Aorta (tissue), 5 donors: ENCODE measurements around the gene TMEM170A. TPM values are rescaled to one million over a fixed set of nuclear protein-coding genes. Genes with fewer than 3 reads are reported as not detected.
"Not testable (repeated sequence)": the region's sequence is repeated elsewhere in the genome, so short reads cannot be mapped to it uniquely, and the experiment has no call there.

ENCODE experiments used
- ATAC-seq: fragments of 200-7000 bp; cut with Tn5 transposase; one replicate; pipeline ENCODE4 v1.9.1; 2022; ENCODE audit warnings: moderate library complexity; ENCODE audit not compliant: low FRiP score
- DNase-seq, 2 donors: peaks; one replicate each; pipeline ENCODE4 v3.0.0-alpha.2; 2020
- H3K27ac ChIP-seq, 2 donors: one replicate each; pipeline ENCODE4 v1.5.1; 2013; ENCODE audit warnings: low read length in 2 of 2, mild to moderate bottlenecking in 2 of 2, moderate library complexity in 2 of 2, control low read depth in 1 of 2, inconsistent platforms in 1 of 2, low read depth in 1 of 2
- H3K27me3 ChIP-seq, 2 donors: one replicate each; pipeline ENCODE4 v1.6.1; 2013; ENCODE audit warnings: control low read depth in 1 of 2, low read length in 1 of 2, mild to moderate bottlenecking in 1 of 2, moderate library complexity in 1 of 2; ENCODE audit not compliant: insufficient read depth in 2 of 2, control insufficient read depth in 1 of 2
- H3K36me3 ChIP-seq, 2 donors: one replicate each; pipeline ENCODE4 v1.6.1; 2013; ENCODE audit warnings: control low read depth in 1 of 2, low read length in 1 of 2, mild to moderate bottlenecking in 1 of 2; ENCODE audit not compliant: insufficient read depth in 2 of 2, control insufficient read depth in 1 of 2
- H3K4me1 ChIP-seq, 2 donors: one replicate each; pipeline ENCODE4 v1.6.1; 2013; ENCODE audit warnings: low read length in 2 of 2, control low read depth in 1 of 2, mild to moderate bottlenecking in 1 of 2, moderate library complexity in 1 of 2; ENCODE audit not compliant: insufficient read depth in 2 of 2, control insufficient read depth in 1 of 2
- H3K4me3 ChIP-seq, 2 donors: one replicate each; pipeline ENCODE4 v1.5.1; 2013; ENCODE audit warnings: low read length in 2 of 2, control low read depth in 1 of 2, mild to moderate bottlenecking in 1 of 2
- H3K9me3 ChIP-seq: one replicate; pipeline ENCODE4 v1.6.1; 2013; ENCODE audit warnings: mild to moderate bottlenecking, low read length; ENCODE audit not compliant: control insufficient read depth
- WGBS, 2 donors: extraction: QIAGEN DNeasy Blood & Tissue Kit; methylation state at CpG; one replicate each; pipeline ENCODE4 v1.1.7; 2013; 5-methylcytosine and 5-hydroxymethylcytosine counted together
- intact Hi-C, 2 donors: fragments of 100-400 bp; cut with DNase I; formaldehyde crosslinking; loops; one replicate each; pipeline versions ENCODE4 v1.14.2 to v1.15.0; 2022
- long read RNA-seq, 2 donors: library from polyadenylated mRNA; unstranded; transcript quantifications; one replicate each; pipeline ENCODE4 v2.0.0, GENCODE V29; 2020 to 2021
- polyA plus RNA-seq, 2 donors: library from polyadenylated mRNA; stranded (reverse); fragments of 200-250 nt; gene quantifications; one replicate each; pipeline ENCODE4 v1.2.3, GENCODE V29; 2013
- total RNA-seq, 2 donors: library from RNA; stranded (reverse); fragmentation: NEBNext Ultra II Directional; extraction: Animal tissue kit (Norgen Biotek cat#: 25700); gene quantifications; one replicate each; pipeline ENCODE4 v1.2.1, GENCODE V29; 2021
- donor health status: healthy with polysubstance abuse.
- donor health status: Bipolar disorder and iron deficiency.
- donor health status: DM: no; HTN: no; CAD: no.
- donor health status: DM: no; HTN: no; CAD: no.
- donor health status: DM: yes; HTN: yes; CAD: no.

Gene TMEM170A
- total RNA-seq = 10 to 100 TPM; 20.5 to 21.5 TPM
- 1 to 10 TPM; 4.2 to 5.6 TPM for polyA plus RNA-seq
- long read RNA-seq, donor 1, full-length matches to known transcripts = 10 of 19 reads
- long read RNA-seq, donor 1, partial matches to known transcripts = 1 of 19 reads
- long read RNA-seq, donor 1, other reads (novel, unspliced or antisense) = 8 of 19 reads
- long read RNA-seq, donor 2, partial matches to known transcripts = 0 of 10 reads
- long read RNA-seq, donor 2, other reads (novel, unspliced or antisense) = 4 of 10 reads

- Histone ChIP-seq H3K4me1 (no peaks in the 10 kb centered on the region), H3K36me3 (no peaks in the 10 kb centered on the region), H3K27ac (peak within 1 kb of the TSS; percentile 19 to 57), H3K4me3 (peak within 1 kb of the TSS; percentile 51 to 78), H3K9me3 (no peaks in the 10 kb centered on the region), H3K27me3 (no peaks in the 10 kb centered on the region)
- ATAC-seq (peak; percentile 99), DNase-seq (peak; percentile 100)
- WGBS, 2 donors = 0% methylated on average over 55 to 89 of the region's 89 CpGs
- intact Hi-C loops = loop anchor here in 1 of 2 donors (1.0 to 2.0 kb wide), 2 partner anchors 32 to 265 kb away; partner anchors contain the start of gene CFDP1
These were observed at the start of gene TMEM170A for GRCh38 chr16:75464122-75464918. Gene TMEM170A, minus strand, starts transcription at chr16:75464689. Its CDS starts 89 bp downstream, at chr16:75464600.

DNA sequence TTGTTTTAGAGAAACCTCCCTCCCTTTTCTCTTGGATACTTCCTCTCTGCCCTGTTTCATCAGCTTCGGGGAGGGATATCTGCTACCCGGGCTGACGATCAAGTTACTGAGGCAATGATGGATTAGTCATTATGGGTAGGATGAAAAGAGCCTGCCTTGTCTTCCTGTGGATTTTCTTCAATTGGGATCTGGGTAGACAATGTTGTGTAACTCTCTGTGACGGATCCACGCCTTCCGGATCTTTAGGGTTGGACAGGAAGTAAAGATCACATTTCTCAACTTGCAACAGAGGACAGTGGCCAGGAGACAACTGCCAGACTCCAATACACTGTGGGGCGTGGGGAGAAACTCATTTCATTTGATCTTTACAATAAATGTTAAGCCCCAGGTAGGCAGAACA lies 42.1 kb upstream of the TMEM170A start:
- Histone ChIP-seq H3K27ac (no peak overlapping the region), H3K9me3 (no peaks in the 10 kb centered on the region), H3K4me1 (no peaks in the 10 kb centered on the region), H3K36me3 (no peaks in the 10 kb centered on the region), H3K4me3 (no peak overlapping the region), H3K27me3 (no peaks in the 10 kb centered on the region)
- ATAC-seq (peak; percentile 58), DNase-seq (no peak)
- WGBS, 2 donors = 74 to 82% methylated on average over 7 of the region's 7 CpGs
- intact Hi-C loops = no loop called here

GRCh38 chr16:75506107-75506506 lies 41.6 kb upstream of the TMEM170A start:
- ATAC-seq = no peak
- intact Hi-C loops = no loop called here
- no peak overlapping the region for H3K27ac ChIP-seq
- H3K4me1 ChIP-seq = peaks cover 3% of the 10 kb centered on the region in 2 donors
- DNase-seq = no peak
- no peaks in the 10 kb centered on the region for H3K27me3 ChIP-seq
- H3K9me3 ChIP-seq = no peaks in the 10 kb centered on the region
- 89 to 90% methylated on average over 3 of the region's 3 CpGs for WGBS, 2 donors
- no peak overlapping the region for H3K4me3 ChIP-seq
- H3K36me3 ChIP-seq = no peaks in the 10 kb centered on the region

DNA sequence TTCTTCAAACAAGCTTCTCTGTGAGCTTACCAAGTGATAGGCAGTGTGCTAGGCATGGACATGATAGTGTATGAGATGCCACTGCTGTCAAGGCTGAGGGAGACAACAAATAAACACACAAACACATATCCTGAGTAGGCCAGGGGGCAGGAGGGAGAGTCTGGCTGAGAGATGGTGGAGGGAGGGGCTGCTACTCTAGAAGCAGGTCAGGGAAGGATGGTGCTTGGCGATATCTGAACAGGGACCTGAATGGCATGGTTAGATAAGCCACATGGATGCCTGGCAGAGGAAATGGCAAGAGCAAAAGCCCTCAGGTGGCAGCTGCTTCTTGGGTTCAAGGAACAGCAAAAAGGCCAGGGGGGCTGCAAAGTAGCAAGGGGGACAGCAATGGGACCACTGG lies 39.3 kb upstream of the TMEM170A start:
- DNase-seq (peak in 1 of 2 donors; percentile 21), ATAC-seq (no peak)
- H3K36me3 ChIP-seq = no peaks in the 10 kb centered on the region
- H3K9me3 ChIP-seq = no peaks in the 10 kb centered on the region
- WGBS, 2 donors = 95 to 100% methylated on average over 1 of the region's 1 CpG
- no peaks in the 10 kb centered on the region for H3K27me3 ChIP-seq
- no peak overlapping the region for H3K4me3 ChIP-seq
- no peak overlapping the region for H3K27ac ChIP-seq
- H3K4me1 ChIP-seq = peaks cover 3 to 6% of the 10 kb centered on the region in 2 donors
- intact Hi-C loops = no loop called here

DNA sequence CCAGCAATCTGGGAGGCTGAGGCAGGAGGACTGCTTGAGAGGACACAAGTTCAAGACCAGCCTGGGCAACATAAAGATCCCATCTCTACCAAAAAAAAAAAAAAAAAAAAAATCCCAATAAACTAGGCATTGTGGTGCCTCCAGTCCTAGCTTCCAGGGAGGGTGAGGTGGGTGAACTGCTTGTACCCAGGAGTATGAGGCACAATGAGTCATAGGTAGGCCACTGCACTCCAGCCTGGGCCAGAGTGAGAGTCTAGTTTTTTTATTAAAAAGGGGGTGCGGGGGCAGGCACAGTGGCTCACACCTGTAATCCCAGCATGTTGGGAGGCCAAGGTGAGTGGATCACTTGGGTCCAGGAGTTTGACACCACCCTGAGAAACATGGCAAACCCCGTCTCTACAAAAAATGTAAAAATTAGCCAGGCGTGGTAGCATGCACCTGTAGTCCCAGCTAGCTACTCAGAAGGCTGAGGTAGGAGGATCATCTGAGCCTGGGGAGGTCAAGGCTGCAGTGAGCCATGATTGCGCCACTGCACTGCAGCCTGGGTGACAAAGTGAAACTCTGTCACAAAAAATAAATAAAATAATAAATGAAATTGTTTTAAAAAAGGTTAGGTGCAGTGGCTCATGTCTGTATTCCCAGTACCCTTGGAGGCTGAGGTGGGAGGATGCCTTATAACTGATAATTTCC lies 38.6 kb upstream of the TMEM170A start:
- no peaks in the 10 kb centered on the region for H3K36me3 ChIP-seq
- ATAC-seq (no peak), DNase-seq (peak in 1 of 2 donors; percentile 55)
- H3K27me3 ChIP-seq = no peaks in the 10 kb centered on the region
- no peaks in the 10 kb centered on the region for H3K9me3 ChIP-seq
- H3K27ac ChIP-seq = no peak overlapping the region
- no peak overlapping the region for H3K4me3 ChIP-seq
- peaks cover 3 to 6% of the 10 kb centered on the region in 2 donors for H3K4me1 ChIP-seq
- intact Hi-C loops = no loop called here
- WGBS, 2 donors = 98 to 100% methylated on average over 4 of the region's 4 CpGs

DNA sequence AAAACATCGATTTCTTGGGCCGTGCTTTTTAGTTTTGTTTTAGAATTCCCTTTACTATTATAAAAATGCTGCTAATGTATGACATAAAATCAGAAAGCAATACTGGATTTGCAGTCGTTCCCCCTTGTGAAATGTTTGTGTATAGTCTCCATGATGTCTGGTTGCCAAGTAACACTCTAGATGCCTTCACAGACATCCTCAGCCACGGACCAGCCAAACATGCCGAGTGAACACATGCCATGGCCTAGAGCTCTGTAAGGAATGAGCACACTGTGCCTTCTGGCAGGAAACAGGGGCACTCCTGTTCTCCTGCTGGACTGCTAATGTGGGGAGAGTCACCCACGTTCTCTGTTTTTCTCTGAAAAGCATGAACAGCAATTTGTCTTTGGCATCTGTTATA lies 37.3 kb upstream of the TMEM170A start:
- intact Hi-C loops, H3K9me3 ChIP-seq, H3K4me3 ChIP-seq, H3K4me1 ChIP-seq, H3K36me3 ChIP-seq, H3K27me3 ChIP-seq: not testable (repeated sequence)
- peak overlapping the region in 1 of 2 donors; percentile 30 for H3K27ac ChIP-seq
- ATAC-seq (peak; percentile 75), DNase-seq (peak; percentile 74 to 80)
- WGBS, 2 donors = 5 to 7% methylated on average over 6 of the region's 6 CpGs

DNA sequence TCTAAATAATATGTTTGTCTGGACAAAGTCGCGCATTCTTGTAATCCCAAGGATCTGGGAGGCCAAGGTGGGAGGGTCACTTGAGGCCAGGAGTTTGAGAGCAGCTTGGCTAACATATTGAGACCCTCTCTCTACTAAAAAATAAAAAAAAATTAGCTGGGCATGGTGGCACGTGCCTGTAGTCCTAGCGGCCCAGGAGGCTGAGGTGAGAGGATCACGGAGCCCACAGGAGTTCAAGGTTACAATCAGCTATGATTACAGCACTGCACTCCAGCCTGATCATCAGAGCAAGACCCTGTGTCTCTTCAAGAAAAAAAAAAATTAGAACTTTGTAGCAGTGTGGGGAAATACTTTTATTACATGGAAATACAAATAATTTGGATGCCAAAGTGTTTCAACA lies 36.9 kb upstream of the TMEM170A start:
- no peaks in the 10 kb centered on the region for H3K36me3 ChIP-seq
- no peaks in the 10 kb centered on the region for H3K27me3 ChIP-seq
- ATAC-seq (no peak), DNase-seq (no peak)
- peak overlapping the region in 1 of 2 donors; percentile 26 for H3K27ac ChIP-seq
- H3K4me1 ChIP-seq = peaks cover 3 to 6% of the 10 kb centered on the region in 2 donors
- no peak overlapping the region for H3K4me3 ChIP-seq
- 62 to 64% methylated on average over 5 of the region's 5 CpGs for WGBS, 2 donors
- intact Hi-C loops = no loop called here
- H3K9me3 ChIP-seq = no peaks in the 10 kb centered on the region

GRCh38 chr16:75498605-75499322 lies 34.3 kb upstream of the TMEM170A start:
- peak overlapping the region in 1 of 2 donors; percentile 90 for H3K27ac ChIP-seq
- DNase-seq (peak; percentile 58 to 85), ATAC-seq (peak; percentile 54)
- H3K36me3 ChIP-seq, H3K9me3 ChIP-seq, intact Hi-C loops, H3K27me3 ChIP-seq, H3K4me1 ChIP-seq, H3K4me3 ChIP-seq: not testable (repeated sequence)
- 3 to 4% methylated on average over 9 to 11 of the region's 13 CpGs for WGBS, 2 donors
